Keratinocyte (primary cell): Measurements from ENCODE around the gene DLGAP1.

Experiments
- EZH2 ChIP-seq: IDR thresholded peaks from one replicate; pipeline ENCODE4 v1.6.1; 2012; ENCODE audit warnings: inconsistent platforms, mild to moderate bottlenecking, low read length, moderate library complexity
- TF ChIP-seq, protein P1 (sequence below), 3 experiments: IDR thresholded peaks in 1 of 3; conservative IDR thresholded peaks in 1 of 3; optimal IDR thresholded peaks in 1 of 3; 2 replicates in 2 of 3; 3 replicates in 1 of 3; pipeline versions ENCODE3 to v1.5.1; 2011; ENCODE audit warnings: low read length in 3 of 3, mild to moderate bottlenecking in 3 of 3, moderate library complexity in 2 of 3, control low read depth in 1 of 3, inconsistent platforms in 1 of 3; ENCODE audit not compliant: insufficient read depth in 2 of 3; ENCODE audit errors: extremely low read depth in 1 of 3

DNA sequence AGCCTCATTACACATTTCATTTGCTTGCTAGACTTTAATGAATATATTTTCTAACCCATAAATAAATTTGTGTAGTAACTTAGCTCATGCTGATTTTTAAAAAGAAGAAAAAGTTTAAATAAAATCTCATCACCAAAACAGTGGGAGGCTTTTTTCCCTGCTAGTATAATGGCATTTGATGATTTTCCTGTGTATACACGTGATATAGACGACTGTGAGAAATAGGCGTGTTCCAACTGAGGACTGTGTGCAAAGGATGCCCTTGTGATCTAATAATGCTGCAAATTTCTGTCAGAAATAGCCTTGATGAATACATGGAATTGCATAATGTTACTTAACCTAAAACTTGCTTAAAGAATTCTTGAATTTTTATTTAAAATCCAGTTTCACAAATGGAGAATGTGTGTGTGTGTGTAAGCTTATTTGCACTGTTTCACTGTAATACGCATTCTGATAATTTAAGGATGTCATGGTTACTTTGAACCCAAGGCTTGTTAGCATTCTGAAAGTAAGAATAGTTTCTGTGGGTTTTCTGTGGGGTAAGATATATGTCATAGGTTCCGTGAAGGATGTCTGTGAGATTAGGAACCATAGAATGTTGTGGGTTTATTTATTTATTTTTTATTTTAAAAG lies 178.0 kb downstream of the DLGAP1 start:
- TF ChIP-seq, protein P1, sequence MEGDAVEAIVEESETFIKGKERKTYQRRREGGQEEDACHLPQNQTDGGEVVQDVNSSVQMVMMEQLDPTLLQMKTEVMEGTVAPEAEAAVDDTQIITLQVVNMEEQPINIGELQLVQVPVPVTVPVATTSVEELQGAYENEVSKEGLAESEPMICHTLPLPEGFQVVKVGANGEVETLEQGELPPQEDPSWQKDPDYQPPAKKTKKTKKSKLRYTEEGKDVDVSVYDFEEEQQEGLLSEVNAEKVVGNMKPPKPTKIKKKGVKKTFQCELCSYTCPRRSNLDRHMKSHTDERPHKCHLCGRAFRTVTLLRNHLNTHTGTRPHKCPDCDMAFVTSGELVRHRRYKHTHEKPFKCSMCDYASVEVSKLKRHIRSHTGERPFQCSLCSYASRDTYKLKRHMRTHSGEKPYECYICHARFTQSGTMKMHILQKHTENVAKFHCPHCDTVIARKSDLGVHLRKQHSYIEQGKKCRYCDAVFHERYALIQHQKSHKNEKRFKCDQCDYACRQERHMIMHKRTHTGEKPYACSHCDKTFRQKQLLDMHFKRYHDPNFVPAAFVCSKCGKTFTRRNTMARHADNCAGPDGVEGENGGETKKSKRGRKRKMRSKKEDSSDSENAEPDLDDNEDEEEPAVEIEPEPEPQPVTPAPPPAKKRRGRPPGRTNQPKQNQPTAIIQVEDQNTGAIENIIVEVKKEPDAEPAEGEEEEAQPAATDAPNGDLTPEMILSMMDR (optimal IDR thresholded peaks at IDR 0.05 in 1 of 3, IDR thresholded peaks at IDR 0.05 in 1 of 3, conservative IDR thresholded peaks at IDR 0.05 in 1 of 3; ENCODE audit: extremely low read depth in 1 of 3, insufficient read depth in 2 of 3, low read length in 3 of 3): no peak
- no peak for TF ChIP-seq EZH2
